NT2/D1 (cell line): ENCODE data around the gene MT1B.
"Not testable (repeated sequence)": the region's sequence is repeated elsewhere in the genome, so short reads cannot be mapped to it uniquely, and the experiment has no call there.

Experiments used
- DNase-seq: peaks from one replicate; pipeline ENCODE4 v3.0.0-alpha.2; 2011; ENCODE audit warnings: low read depth, low spot score
- H3K27me3 ChIP-seq: 2 replicates; pipeline ENCODE4 v1.6.0; 2011; ENCODE audit warnings: mild to moderate bottlenecking; ENCODE audit not compliant: insufficient read length, insufficient read depth
- H3K36me3 ChIP-seq: 2 replicates; pipeline ENCODE4 v1.6.1; 2011; ENCODE audit warnings: mild to moderate bottlenecking, low read length, mixed read lengths; ENCODE audit not compliant: insufficient read depth, insufficient read length
- H3K4me1 ChIP-seq: 2 replicates; pipeline ENCODE4 v1.5.1; 2011; ENCODE audit not compliant: insufficient read depth, insufficient read length
- H3K4me3 ChIP-seq: 2 replicates; pipeline ENCODE4 v1.5.1; 2011; ENCODE audit warnings: low read depth; ENCODE audit not compliant: insufficient read length
- H3K9ac ChIP-seq: 2 replicates; pipeline ENCODE4 v1.6.0; 2011; ENCODE audit warnings: low read depth; ENCODE audit not compliant: insufficient read length
- H3K9me3 ChIP-seq: 2 replicates; pipeline ENCODE4 v1.5.1; 2011; ENCODE audit warnings: mild to moderate bottlenecking, low read length; ENCODE audit not compliant: insufficient read depth
- SUZ12 ChIP-seq: IDR thresholded peaks from 2 replicates; pipeline ENCODE4 v1.6.1; 2011; ENCODE audit not compliant: insufficient read length, insufficient read depth; ENCODE audit errors: extremely low read depth
- YY1 ChIP-seq: IDR thresholded peaks from 2 replicates; pipeline ENCODE4 v1.6.1; 2011; ENCODE audit not compliant: insufficient read length, insufficient read depth
- ZNF274 ChIP-seq: IDR thresholded peaks from 2 replicates; pipeline ENCODE4 v1.6.1; 2011; ENCODE audit warnings: mild to moderate bottlenecking, low read depth, low read length

MT1B gene

GRCh38 chr16:56652600-56652999, 914 bp downstream of the MT1B start:
- peaks cover 4% of the 10 kb centered on the region for H3K4me1 ChIP-seq
- H3K9me3 ChIP-seq = no peaks in the 10 kb centered on the region
- no peak for DNase-seq
- peaks cover 4% of the 10 kb centered on the region for H3K27me3 ChIP-seq
- no peak overlapping the region for H3K4me3 ChIP-seq
- no peak overlapping the region for H3K9ac ChIP-seq
- TF ChIP-seq SUZ12 (no peak), YY1 (no peak), ZNF274 (no peak)
- no peaks in the 10 kb centered on the region for H3K36me3 ChIP-seq

- Histone ChIP-seq H3K36me3 (no peaks in the 10 kb centered on the region), H3K4me1 (peaks cover 4% of the 10 kb centered on the region), H3K9ac (no peak overlapping the region), H3K9me3 (no peaks in the 10 kb centered on the region), H3K27me3 (peaks cover 4% of the 10 kb centered on the region), H3K4me3 (no peak overlapping the region)
- TF ChIP-seq YY1 = no peak
- TF ChIP-seq SUZ12 = no peak
- no peak for TF ChIP-seq ZNF274
- no peak for DNase-seq
These were observed 1.5 kb downstream of the MT1B start for GRCh38 chr16:56653218-56653617.

DNA sequence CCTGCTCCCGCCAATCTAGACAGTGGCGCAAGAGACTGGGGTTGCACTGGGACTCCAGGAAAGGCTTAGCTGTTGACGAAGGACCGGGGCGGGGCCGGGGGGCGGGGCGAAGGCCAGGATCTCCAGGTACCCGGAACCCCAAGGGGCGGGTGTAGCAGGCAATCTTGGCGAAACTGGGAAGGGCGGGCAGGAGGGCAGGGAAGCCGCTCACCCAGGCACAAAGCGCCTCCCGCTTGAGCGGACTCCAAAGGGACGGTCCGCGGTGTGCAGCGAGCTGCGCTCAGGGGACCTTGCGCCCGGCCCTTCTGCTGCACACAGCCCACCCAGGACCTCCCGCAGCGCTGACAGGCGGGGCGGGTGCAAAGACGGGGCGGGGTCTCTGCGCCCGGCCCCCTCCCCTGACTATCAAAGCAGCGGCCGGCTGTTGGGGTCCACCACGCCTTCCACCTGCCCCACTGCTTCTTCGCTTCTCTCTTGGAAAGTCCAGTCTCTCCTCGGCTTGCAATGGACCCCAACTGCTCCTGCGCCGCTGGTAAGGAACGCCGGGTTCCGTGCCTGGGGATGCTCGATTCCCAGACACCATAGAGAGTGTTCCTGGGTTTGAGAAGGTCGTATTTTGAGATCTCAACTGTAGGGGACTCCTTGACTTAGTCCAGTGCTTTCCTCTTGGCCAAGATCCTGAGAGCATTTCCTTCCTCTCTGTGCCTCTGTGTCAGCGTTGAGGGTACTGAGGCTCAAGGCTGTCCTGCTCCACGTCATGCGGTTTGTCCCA, 6.1 kb downstream of the MT1B start, which contains the start of gene MT1F:
MT1F (plus strand) TSS at position 405 of the 772 bp plus-strand sequence; CDS start at position 505, 100 bp downstream.
- no peaks in the 10 kb centered on the region for H3K27me3 ChIP-seq
- no peaks in the 10 kb centered on the region for H3K9me3 ChIP-seq
- H3K9ac ChIP-seq = peak within 1 kb of the TSS; percentile 95
- DNase-seq = peak; percentile 90
- TF ChIP-seq ZNF274 (no peak), SUZ12 (no peak), YY1 (no peak)
- no peaks in the 10 kb centered on the region for H3K4me1 ChIP-seq
- peaks cover 31% of the 10 kb centered on the region for H3K36me3 ChIP-seq
- peak within 1 kb of the TSS; percentile 92 for H3K4me3 ChIP-seq

DNA sequence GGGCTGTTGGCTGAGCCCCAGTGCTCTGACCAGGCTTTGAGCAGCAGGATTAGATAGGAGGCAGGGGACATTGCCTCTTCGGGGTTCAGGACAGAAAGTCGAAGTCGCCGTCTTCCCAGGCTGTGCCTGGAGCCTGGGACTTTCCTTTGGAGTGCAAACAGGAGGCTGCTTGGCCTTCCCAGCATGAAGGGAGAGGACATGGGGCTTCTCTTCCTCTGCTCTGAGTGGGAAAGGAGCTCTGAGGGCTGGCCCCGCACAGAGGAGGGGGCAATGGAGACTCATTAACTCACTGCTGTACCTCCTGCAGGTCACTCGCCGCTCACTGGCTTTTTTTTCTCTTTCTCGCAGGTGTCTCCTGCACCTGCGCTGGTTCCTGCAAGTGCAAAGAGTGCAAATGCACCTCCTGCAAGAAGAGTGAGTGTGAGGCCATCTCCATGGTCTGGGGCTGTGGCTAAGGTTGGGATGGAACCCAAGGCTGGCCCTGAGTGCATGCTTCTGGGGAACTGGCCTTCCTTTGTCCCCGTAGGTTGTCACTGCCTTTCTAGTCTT, 6.7 kb downstream of the MT1B start:
- Histone ChIP-seq H3K4me3 (peak overlapping the region; percentile 92), H3K27me3 (no peaks in the 10 kb centered on the region), H3K36me3 (peaks cover 31% of the 10 kb centered on the region), H3K4me1 (no peaks in the 10 kb centered on the region), H3K9me3 (no peaks in the 10 kb centered on the region), H3K9ac (peak overlapping the region; percentile 79)
- TF ChIP-seq ZNF274 = no peak
- no peak for TF ChIP-seq YY1
- TF ChIP-seq SUZ12 = no peak
- DNase-seq = no peak

GRCh38 chr16:56662357-56663354, 11.0 kb downstream of the MT1B start:
- Histone ChIP-seq H3K9ac (no peak overlapping the region), H3K4me3 (no peak overlapping the region), H3K4me1 (no peaks in the 10 kb centered on the region), H3K27me3 (no peaks in the 10 kb centered on the region), H3K36me3 (peaks cover 31% of the 10 kb centered on the region), H3K9me3 (no peaks in the 10 kb centered on the region)
- TF ChIP-seq SUZ12 (no peak), YY1 (no peak), ZNF274 (no peak)
- no peak for DNase-seq

DNA sequence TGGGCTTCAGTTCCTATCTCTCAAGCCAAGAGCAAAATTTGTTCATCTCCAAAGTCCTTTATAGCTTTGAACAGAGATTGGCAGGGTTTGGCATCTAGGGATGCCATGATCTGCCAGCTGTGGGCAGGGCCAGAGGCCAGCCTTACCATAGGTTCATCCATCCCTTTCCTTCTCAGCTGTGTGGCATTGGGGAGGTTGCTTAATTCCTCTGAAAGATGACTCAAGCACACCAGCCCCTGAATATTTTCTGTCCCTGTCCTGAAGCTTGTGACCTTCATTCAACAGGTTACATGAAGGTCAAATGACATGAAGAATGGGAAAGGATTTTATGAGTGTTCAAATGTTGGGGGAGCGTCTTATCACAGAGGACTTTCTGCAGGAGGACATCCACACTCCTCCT, 12.8 kb downstream of the MT1B start:
- Histone ChIP-seq H3K36me3 (peaks cover 21% of the 10 kb centered on the region), H3K9me3 (no peaks in the 10 kb centered on the region), H3K4me1 (no peaks in the 10 kb centered on the region), H3K4me3 (no peak overlapping the region), H3K9ac (no peak overlapping the region), H3K27me3 (no peaks in the 10 kb centered on the region)
- DNase-seq = no peak
- TF ChIP-seq SUZ12 = no peak
- no peak for TF ChIP-seq ZNF274
- no peak for TF ChIP-seq YY1

DNA sequence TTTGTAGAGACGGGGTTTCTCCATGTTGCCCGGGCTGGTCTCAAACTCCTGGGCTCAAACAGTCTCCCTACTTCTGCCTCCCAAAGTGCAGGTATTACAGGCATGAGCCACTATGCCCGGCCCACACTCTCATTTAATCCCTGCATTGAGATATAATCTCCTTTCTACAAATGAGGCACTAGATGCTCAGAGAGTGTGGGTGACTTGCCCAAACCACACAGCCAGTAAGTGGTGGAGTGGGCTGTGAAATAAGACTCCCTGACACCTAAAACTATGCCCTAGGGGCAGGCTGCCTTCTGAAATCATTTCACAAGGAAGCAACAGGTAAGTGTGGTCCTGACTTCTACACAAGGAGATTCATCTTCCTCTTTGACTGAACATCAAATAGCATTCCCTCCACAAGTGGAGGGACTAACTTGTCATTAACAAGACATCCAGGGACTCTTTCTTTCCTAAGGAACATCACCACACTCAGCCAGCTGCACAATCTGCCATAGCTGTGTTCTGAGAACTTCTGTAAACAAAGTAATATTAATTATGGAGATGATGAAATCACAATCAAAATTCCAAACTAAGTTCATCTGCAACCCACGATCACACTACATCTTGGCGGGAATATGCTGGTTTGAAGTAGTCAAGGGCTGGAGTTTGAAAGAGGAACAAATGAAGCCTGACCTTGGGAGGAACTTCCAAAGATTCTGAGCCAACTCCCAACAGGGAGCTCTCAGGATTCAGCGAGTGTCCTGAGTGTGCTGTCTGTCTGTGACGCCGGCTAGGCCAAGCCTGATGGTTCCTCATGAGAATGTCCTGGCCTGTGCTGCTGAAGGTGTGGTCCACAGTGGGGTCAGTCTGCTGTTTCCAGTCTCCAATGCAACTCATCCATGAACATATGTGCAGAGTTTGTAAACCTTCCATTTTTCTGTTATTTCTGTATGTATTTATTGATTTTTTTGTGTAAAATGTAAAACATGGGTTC, 13.9 kb downstream of the MT1B start:
- not testable (repeated sequence) for H3K9ac ChIP-seq, H3K4me3 ChIP-seq, H3K9me3 ChIP-seq, DNase-seq, H3K27me3 ChIP-seq, H3K4me1 ChIP-seq, H3K36me3 ChIP-seq
